Measurements from ENCODE around the gene NXPH3.

DNA sequence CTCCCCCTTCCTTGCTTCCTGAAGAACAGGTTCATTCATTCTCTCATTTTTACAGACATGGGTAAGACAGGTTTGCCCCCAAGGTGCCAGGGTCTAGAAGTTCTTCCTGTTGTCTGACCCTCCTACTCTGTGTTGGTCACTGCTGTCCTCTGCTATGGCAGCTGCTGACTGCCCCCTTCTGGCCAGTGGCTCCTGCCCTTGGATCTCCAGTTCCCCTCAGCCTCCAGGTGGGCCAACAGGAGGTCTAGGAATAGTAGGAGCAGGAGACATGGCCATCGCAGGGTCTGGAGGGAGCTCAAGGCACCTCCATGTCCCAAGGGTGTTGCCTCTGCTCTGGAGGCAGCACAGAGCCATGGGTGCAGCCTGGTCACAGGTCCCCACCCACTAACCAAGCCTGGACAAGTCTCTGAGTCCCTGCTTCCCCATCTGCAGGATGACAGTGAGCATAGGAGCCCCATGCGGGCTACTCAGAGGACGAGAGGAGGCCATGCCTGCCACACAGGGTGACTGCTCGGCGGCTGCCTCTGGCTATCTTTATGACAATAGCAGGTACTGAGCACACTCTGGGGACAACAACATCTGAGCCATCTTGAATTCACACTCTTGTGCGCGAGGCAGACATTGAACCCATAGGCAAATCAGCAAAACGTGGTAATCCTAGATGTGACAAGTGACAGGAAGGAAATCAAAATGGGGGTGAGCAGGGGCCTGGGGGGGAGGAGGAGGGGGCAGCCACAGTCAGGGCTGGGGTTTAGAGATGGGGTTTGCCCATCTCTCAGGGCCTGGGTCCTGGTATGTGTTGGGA, 27.0 kb upstream of the NXPH3 start:
- TF ChIP-seq JUND (IDR thresholded peaks at IDR 0.05) (no peak), POLR2AphosphoS5 (IDR thresholded peaks at IDR 0.05; ENCODE audit: low read depth, low read length) (no peak)

Measured in HCT116 (cell line).